Myocyte (in vitro differentiated cells): ENCODE results near the gene ITCH. TPM values are rescaled to one million over a fixed set of nuclear protein-coding genes. Genes with fewer than 3 reads are reported as not detected.
"Not testable (repeated sequence)": the region's sequence is repeated elsewhere in the genome, so short reads cannot be mapped to it uniquely, and the experiment has no call there.

ENCODE experiments used
- DNase-seq: peaks from one replicate; pipeline ENCODE4 v3.0.0-alpha.2; 2012; ENCODE audit warnings: low read depth
- total RNA-seq: library from RNA; depleted of rRNA; stranded (reverse); fragments of >200 nt; gene quantifications from 2 replicates; pipeline ENCODE4 v1.2.3, GENCODE V29; 2014

The ITCH gene
- total RNA-seq, 1 donor from 2014 or later: 63.7 TPM

DNA sequence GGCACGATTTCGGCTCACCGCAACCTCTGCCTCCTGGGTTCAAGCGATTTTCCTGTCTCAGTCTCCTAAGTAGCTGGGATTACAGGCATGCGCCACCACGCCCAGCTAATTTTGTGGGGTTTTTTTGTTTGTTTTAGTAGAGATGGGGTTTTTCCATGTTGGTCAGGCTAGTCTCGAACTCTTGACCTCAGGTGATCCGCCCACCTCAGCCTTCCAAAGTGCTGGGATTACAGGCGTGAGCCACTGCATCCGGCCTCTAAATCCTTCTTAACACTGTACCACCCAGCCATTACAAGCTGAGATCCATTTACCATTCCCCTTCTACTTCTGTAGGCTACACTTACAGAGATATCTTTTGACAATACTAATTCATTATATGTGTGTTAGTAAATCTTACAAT, 51.5 kb downstream of the ITCH start:
- DNase-seq: not testable (repeated sequence)

DNA sequence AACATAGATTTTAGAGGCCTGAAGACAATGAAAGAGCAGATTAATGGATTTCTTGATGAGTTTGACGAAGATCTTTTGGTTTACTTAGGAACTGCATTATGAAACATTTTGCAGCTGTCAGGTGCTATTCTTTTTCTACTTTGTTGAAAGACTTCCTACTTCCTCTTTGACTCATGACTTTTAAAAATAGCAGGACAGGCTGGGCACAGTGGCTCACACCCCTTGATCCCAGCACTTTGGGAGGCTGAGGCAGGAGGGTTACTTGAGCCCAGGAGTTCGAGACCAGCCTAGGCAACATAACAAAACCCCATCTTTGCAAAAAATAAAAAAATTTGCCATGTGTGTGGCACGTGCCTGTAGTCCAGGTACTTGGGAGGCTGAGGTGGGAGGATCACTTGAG, 52.0 kb downstream of the ITCH start:
- peak; percentile 68 for DNase-seq

- no peak for DNase-seq
Observed at GRCh38 chr20:34420146-34420545, 57.1 kb downstream of the ITCH start.

DNA sequence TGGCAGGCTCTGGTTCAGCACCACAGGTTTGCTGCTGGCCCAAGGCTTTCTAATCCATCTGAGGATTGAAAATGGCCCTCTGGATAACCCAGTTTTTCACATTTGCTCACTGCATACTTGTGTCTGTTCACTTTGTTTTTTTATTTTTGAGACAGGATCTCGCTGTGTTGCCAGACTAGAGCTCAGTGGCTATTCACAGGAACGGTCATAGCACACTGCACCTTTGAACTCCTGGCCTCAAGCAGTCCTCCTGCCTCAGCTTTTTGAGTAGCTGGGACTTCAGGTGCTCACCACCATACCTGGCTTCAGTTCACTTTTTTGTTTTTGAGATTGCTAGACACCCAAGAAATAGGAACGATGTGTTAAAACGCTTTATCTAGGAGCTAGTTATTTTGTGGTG, 57.9 kb downstream of the ITCH start:
- no peak for DNase-seq

- no peak for DNase-seq
Observed at GRCh38 chr20:34421766-34422466, 58.8 kb downstream of the ITCH start.

DNA sequence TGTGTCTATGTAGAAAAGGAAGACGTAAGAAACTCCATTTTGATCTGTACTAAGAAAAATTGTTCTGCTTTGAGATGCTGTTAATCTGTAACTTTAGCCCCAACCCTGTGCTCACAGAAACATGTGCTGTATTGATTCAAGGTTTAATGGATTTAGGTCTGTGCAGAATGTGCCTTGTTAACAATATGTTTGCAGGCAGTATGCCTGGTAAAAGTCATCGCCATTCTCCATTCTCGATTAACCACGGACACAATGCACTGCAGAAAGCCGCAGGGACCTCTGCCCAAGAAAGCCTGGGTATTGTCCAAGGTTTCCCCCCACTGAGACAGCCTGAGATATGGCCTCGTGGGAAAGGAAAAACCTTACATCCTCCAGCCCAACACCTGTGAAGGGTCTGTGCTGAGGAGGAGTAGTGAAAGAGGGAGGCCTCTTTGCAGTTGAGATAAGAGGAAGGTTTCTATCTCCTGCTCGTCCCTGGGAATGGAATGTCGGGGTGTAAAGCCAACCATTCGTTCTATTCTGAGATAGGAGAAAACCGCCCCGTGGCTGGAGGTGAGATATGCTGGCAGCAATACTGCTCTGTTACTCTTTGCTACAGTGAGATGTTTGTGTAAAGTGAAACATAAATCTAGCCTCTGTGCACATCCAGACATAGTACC, 62.1 kb downstream of the ITCH start:
- DNase-seq: not testable (repeated sequence)

DNA sequence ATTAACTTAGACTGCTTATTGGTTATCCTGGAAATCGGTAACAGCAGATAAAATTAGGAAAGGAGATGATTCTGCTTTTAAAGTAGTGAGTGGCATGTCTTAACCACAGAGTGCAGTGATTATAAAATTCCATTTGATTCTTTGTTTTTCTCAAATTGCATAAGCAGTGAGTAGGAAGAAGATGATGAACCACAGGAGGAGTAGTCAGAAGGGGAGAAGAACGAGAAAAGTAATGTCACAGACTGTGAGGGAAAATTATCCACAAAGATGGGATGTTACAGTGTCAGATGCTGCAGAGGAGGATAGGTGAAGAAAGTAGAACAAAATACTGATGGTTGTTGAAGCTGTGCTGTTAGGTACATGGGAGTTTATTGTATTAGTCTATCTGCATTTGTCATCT, 63.0 kb downstream of the ITCH start:
- DNase-seq: no peak

GRCh38 chr20:34427331-34427730, 64.3 kb downstream of the ITCH start:
- DNase-seq: peak; percentile 55

GRCh38 chr20:34427784-34428183, 64.7 kb downstream of the ITCH start:
- DNase-seq: no peak

- no peak for DNase-seq
Observed at GRCh38 chr20:34431168-34431567, 68.1 kb downstream of the ITCH start.

DNA sequence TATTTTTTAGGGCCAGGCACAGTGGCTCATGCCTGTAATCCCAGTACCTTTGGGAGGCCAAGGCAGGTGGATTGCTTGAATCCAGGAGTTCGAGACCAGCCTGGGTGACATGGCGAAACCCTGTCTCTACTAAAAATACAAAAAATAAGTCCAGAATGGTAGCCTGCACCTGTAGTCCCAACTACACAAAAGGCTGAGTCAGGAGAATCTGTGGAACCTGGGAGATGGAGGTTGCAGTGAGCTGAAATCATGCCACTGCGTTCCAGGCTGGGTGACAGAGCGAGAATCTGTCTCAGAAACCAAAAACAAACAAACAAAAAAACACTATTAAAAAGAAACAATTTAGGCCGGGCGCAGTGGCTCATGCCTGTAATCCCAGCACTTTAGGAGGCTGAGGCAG, 69.6 kb downstream of the ITCH start:
- not testable (repeated sequence) for DNase-seq

- no peak for DNase-seq
Observed at GRCh38 chr20:34433391-34433790, 70.3 kb downstream of the ITCH start.

- no peak for DNase-seq
Observed at GRCh38 chr20:34435589-34435988, 72.5 kb downstream of the ITCH start.

GRCh38 chr20:34437330-34437986, 74.4 kb downstream of the ITCH start:
- peak; percentile 38 for DNase-seq

GRCh38 chr20:34439168-34439567, 76.1 kb downstream of the ITCH start:
- DNase-seq: no peak

DNA sequence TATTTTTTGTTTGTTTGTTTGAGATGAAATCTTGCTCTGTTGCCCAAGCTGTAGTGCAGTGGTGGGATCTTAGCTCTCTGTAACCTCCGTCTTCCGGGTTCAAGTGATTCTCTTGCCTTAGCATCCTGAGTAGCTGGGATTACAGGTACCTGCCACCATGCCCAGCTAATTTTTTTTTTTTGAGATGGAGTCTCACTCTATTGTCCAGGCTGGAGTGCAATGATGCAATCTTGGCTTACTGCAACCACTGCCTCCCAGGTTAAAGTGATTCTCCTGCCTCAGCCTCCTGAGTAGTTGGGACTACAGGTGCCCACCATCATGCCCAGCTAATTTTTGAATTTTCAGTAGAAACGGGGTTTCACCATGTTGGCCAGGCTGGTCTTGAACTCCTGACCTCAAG, 78.3 kb downstream of the ITCH start:
- not testable (repeated sequence) for DNase-seq

- DNase-seq: no peak
Observed at GRCh38 chr20:34443546-34443945, 80.5 kb downstream of the ITCH start.

GRCh38 chr20:34445177-34446065, 82.3 kb downstream of the ITCH start:
- no peak for DNase-seq

GRCh38 chr20:34448517-34448916, 85.4 kb downstream of the ITCH start:
- DNase-seq: no peak

DNA sequence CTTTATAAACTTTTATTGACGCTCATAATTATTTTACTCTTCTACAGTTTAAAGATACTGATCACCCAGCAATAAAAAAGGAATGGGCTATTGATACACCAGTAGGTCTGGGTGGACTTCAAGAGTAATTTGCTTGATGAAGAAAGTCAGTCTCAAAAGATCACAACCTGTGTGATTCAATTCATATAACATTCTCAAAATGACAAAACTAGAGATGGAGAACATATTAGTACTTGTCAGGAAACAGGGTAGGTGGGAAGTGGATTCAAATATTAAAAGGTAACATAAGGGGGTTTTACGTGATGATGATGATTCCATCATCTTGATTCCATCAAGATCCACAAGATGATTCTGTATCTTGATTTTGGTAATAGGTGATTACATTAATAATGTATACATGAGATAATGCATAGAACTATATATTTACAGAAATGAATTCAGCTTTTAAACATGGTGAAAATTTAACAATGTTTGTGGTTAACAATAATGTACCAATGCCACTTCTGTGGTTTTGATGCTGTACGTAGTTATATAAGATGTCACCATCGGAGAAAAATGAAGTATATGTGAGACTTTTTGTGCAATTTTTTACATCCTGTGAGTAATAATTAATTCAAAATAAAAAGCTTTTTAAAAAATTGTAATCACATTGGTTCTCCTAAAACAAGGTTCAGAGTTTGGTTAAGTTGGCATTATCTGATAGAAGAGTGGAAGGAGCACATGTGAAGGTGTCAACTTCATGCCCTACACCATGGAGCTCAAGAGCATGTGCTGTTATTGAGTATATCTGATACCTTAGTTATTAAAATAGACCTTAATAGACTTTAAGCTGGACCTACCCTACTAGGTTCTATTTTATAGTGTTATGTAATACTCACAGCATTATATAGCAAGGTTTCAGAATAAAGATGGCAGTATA, 86.9 kb downstream of the ITCH start:
- no peak for DNase-seq
